ENCODE results near the gene DPP9.
"Not testable (repeated sequence)": the region's sequence is repeated elsewhere in the genome, so short reads cannot be mapped to it uniquely, and the experiment has no call there.

The DPP9 gene

DNA sequence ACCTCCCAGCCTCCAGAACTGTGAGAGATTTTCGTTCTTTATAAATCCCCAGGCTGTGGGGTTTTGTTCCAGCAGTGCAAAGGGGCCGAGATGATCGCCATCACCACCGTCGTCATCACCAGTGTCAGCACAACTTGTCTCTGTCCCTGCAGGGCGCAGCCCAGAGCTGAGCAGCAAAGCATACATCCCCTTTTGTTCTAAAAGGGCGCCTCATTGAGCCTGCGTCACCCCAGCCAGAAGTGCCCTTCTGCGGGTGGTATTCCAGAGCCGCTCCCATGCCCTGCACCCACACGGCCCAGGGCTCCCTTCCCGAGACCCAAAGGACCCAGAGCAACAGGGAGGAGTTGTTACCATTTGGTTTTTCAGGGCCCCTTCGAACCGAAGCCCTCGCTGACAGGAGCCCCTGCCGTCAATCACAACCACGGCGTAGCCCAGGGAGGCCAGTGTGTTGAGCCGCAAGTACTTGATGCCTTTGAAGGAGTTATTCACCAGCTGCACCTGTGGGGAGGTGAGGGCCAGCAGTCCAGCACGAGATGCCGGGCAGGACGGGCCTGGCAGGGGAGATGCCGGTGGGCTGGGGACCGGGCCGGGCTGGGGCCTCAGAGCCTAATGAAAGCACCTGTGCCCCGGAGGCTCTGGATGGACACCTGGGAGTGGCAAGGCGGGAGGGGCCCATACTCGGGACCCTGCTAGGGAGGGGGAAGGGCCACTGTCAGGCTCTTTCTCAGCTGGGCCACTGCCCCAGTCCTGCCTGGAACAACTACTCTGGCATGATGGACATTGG lies 39.1 kb downstream of the DPP9 start:
- no peak for DNase-seq

- no peak for DNase-seq
Observed at GRCh38 chr19:4682417-4683200, 41.0 kb downstream of the DPP9 start.

- DNase-seq, result not testable (repeated sequence)
Observed at GRCh38 chr19:4680021-4680420, 43.6 kb downstream of the DPP9 start.

GRCh38 chr19:4678881-4679790 lies 44.5 kb downstream of the DPP9 start:
- DNase-seq, result no peak

DNA sequence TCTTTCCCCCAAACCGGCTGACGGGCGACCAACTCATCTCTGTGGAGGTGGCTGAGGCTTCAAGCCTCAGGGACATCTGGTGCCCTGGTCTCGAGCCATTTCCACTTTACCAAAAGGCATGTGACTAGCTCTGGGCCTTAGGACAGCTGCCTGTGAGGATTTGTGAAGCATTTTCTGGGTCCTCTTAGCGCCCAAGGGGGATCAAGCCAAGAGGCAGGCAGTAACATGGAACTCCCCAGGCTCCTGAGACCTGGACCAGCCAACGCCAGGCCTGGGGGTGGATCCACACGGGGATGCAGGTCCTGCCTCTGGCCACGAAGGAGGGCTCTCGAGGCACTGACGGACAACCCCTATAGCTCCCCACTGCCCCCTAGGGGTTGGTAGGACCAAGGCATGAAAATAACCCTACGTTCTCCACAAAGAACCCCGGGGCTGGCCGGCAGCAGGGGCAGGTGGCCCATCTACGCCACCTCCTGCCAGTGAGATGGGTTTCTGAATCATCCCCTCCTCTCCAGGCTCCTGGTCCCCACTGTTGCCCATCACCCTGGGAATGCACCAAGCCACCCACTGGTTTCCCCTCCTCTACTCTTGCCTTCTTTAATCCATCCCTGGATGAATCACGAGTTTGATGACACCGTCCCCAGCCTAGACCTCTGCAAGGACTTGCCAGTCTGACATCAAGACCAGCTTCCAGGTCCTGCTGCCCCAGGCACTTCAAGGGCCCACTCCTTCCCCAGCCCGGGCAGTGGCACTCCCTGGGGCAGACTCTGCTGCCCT lies 46.5 kb downstream of the DPP9 start:
- DNase-seq, result no peak

GRCh38 chr19:4675346-4675745 lies 48.3 kb downstream of the DPP9 start:
- DNase-seq, result no peak

GRCh38 chr19:4673726-4674125 lies 49.9 kb downstream of the DPP9 start:
- DNase-seq, result no peak

- DNase-seq, result no peak
Observed at GRCh38 chr19:4673216-4673615, 50.4 kb downstream of the DPP9 start.

GRCh38 chr19:4671185-4671851 lies 52.3 kb downstream of the DPP9 start:
- DNase-seq, result no peak

GRCh38 chr19:4669723-4670480 lies 53.7 kb downstream of the DPP9 start, which contains the start of gene MYDGF:
MYDGF (minus strand) TSS chr19:4670342; CDS start chr19:4670334, 8 bp downstream.
- DNase-seq, result peak; percentile 90

- no peak for DNase-seq
Observed at GRCh38 chr19:4664642-4665041, 59.0 kb downstream of the DPP9 start.

DNA sequence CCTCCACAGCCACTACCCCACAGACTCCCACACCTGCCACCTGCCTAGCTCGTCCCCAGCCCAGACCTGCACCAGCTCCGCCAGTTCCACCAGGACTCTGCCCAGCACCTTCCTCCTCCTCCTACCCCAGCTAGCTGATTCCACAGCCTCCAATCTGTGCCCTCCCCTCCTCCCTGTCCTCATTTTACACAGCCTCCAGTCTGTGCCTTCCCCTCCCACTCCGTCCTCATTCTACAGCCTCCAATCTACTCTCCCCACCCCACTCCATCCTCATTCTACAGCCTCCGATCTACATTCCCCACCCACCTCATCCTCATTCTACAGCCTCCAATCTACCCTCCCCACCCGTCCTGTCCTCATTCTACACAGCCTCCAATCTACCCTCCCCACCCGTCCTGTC lies 60.8 kb downstream of the DPP9 start:
- DNase-seq, result no peak

GRCh38 chr19:4662020-4662695 lies 61.5 kb downstream of the DPP9 start:
- no peak for DNase-seq

- no peak for DNase-seq
Observed at GRCh38 chr19:4660993-4661392, 62.6 kb downstream of the DPP9 start.

DNA sequence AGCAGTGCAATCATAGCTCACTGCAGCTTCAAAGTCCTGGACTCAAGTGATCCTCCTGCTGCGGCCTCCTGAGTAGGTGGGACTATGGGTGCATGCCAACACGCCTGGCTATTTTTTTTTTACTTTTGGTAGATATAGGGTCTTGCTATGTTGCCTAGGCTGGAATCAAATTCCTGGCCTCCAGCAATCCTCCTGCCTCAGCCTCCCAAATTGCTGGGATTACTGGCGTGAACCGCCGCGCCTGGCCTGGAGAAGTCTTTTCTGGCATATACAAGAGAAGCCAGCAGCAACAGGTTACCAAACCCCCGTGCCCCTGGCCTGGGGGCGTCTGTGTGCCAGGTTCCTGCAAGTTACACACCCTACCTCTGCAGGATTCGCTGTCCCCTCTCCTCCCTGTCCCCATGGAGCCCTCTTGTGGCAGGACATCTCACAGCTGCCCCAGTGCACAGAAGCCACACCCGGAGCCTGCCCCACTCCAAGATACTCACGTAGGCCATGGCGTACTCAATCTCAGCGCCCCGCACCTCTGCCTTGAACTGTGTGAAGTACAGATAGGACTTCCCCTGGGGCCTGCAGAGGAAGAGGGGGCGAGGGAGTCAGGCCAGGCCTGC lies 63.4 kb downstream of the DPP9 start:
- no peak for DNase-seq

- no peak for DNase-seq
Observed at GRCh38 chr19:4657835-4658234, 65.8 kb downstream of the DPP9 start.

- DNase-seq, result no peak
Observed at GRCh38 chr19:4657262-4657661, 66.4 kb downstream of the DPP9 start.

DNA sequence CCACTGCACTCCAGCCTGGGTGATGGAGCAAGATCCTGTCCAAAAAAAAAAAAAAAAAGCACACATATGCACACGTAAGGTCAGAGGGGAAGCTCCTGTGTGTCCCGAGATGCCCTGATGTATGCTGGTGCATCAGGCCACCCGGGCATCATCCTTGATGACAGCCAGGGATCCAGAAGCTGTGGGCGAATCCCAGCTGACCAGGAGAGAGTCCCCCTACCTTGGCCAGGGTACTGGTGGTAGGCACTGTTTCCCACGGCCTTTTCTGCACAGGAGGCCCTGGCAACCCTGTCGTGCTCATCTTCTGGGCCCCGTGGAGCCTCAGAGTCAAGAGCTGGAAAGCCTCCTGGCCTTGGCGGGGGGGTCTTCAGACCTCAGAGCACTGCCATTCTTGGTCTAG lies 67.5 kb downstream of the DPP9 start:
- no peak for DNase-seq

- no peak for DNase-seq
Observed at GRCh38 chr19:4654437-4655361, 68.9 kb downstream of the DPP9 start.
